ENCODE measurements around the gene DGKH.

The DGKH gene

GRCh38 chr13:42277618-42278276 lies 229.3 kb downstream of the DGKH start:
- no peak for DNase-seq (ENCODE audit: low read depth)

DNA sequence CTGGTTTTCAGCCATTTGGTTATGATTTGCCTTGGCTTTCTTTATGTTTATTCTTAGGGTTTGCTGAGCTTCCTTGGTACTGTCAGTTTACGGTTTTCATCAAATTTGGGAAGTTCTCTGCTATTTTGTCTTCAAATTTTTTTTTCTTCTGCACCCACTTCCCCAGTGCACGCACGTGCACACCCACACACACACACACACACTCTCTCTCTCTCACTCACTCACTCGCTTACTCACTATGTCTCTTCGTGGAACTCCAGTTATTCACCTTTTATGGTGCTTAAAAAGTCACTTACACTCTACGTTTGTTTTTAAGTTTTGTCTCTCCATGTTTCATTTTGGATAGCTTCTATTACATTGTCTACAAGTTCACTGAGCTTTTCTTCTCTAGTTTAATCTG lies 230.6 kb downstream of the DGKH start:
- DNase-seq (ENCODE audit: low read depth) = no peak

GRCh38 chr13:42279986-42280385 lies 231.5 kb downstream of the DGKH start:
- DNase-seq (ENCODE audit: low read depth) = no peak

GRCh38 chr13:42280537-42280936 lies 232.1 kb downstream of the DGKH start:
- DNase-seq (ENCODE audit: low read depth) = no peak

- DNase-seq (ENCODE audit: low read depth) = no peak
These were observed 235.1 kb downstream of the DGKH start for GRCh38 chr13:42283574-42283973.

GRCh38 chr13:42284068-42284467 lies 235.6 kb downstream of the DGKH start:
- no peak for DNase-seq (ENCODE audit: low read depth)

Measured in HS-5 (cell line).